DMS153 (cell line): ENCODE data around the gene BMP6.
"Not testable (repeated sequence)": the region's sequence is repeated elsewhere in the genome, so short reads cannot be mapped to it uniquely, and the experiment has no call there.

Source experiments
- DNase-seq: peaks from one replicate; lab custom pipeline; 2025; lab: John Stamatoyannopoulos, UW

Gene BMP6

DNA sequence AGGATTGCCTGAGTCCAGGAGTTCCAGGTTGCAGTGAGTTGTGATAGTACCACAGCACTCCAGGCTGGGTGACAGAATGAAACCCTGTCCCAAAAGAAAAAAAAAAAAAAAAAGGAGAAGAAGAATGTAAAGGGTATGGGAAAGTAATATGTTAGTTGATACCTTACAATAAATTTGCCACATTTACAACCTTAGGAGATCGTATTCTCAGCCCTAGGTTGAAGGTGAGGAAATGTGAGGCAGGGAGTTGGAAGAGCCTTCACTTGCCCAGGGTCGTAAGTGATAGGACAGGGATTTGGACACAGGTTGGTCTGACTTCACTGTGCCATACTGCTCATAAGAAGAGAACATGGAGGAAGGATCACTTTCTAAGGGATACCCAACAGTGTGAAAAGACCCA lies 68.6 kb downstream of the BMP6 start:
- no peak for DNase-seq

DNA sequence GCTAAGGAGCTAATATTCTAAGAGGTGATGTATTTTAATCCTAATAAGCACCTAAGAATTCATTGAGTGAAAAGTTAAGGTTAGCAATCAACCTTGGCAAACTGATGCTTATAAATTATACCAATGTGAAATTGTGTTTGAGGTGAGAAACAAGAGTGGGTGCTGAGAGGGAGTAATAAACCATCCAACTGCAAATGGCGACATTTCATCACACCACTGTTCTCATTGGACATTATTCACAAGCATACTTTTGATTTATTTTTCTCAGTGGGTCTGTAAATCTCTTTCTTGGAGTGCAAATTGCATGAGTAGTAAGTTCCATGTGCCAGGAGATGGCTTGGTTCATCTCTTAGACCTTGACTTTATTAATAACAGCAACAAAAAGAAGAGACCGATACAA lies 71.5 kb downstream of the BMP6 start:
- DNase-seq, result no peak

- DNase-seq, result no peak
Measured at GRCh38 chr6:7798751-7799150, 72.9 kb downstream of the BMP6 start.

GRCh38 chr6:7802662-7803061 lies 76.8 kb downstream of the BMP6 start:
- no peak for DNase-seq

- no peak for DNase-seq
Measured at GRCh38 chr6:7803214-7803613, 77.3 kb downstream of the BMP6 start.

DNA sequence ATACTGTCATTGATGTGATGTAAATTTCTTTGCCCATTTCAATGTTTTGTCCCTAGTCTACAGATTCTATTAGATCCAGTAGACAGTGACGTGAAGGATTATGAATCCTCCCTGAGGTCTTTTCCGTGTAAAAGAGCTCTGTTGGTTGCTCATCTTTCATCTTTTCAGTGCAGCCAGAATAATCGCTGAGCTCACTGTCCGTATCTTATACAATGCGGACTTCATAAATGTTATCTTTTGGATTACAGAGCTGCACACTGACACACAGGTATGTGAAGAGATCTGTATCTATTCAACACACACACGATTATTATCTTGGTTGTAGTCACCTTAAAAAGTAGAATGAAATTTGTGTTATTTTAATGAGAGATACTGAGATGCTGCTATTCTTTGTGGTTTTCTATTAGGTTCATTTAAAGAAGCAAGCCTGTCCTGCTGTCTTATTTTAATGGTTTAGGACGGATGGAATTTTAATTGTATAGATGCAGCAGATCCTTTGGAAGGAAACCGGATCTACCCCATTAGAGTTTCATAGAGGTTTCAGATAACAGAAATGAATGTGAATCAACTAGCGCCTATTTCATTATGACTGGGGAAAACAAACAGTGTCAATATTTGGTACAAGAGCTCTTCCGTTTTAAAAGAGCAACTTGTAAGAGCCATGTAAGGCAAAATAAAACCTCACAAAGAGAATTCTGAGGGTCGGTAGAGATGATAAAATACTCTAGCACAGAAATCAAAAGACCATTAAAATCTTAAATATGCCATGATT lies 79.4 kb downstream of the BMP6 start:
- DNase-seq, result peak; percentile 29

- no peak for DNase-seq
Measured at GRCh38 chr6:7805850-7806214, 79.9 kb downstream of the BMP6 start.

GRCh38 chr6:7806711-7807110 lies 80.8 kb downstream of the BMP6 start:
- no peak for DNase-seq

- no peak for DNase-seq
Measured at GRCh38 chr6:7809346-7809745, 83.4 kb downstream of the BMP6 start.

GRCh38 chr6:7811441-7811840 lies 85.5 kb downstream of the BMP6 start:
- DNase-seq, result no peak

- no peak for DNase-seq
Measured at GRCh38 chr6:7812623-7813022, 86.7 kb downstream of the BMP6 start.

DNA sequence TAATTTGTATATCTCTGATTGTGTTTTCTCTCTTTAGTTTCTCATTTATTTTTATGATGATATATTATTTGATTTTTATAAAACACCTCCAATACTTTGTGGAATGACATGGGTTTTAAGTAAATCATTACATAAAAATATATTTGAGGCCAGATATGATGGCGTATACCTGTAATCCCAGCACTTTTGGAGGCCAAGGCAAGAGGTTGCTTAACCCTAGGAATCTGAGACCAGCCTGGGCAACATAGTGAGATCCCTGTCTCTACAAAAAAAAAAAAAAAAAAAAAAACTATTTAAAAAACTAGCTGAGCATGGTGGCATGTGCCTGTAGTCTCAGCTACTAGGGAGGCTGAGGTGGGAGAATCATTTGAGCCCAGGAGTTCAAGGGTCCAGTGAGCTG lies 87.3 kb downstream of the BMP6 start:
- DNase-seq, result no peak

DNA sequence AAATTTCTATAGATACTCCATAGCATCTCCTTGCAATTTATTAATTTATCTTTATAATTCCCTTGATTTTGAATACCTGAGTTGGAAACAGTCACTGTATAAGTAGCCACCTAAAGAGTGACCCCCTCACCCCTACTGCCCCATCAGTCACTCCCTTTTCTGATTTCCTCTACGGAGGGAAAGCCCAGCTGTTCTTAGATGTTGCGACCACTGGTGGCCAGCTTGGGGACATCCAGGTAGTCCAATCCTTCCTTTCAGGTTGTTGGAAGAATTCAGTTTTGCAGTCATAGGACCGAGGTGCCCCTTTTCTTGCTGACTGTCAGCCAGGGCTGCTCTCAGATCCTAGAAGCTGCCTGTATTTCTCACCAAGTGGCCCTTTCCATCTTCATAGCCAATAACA lies 87.8 kb downstream of the BMP6 start:
- no peak for DNase-seq

DNA sequence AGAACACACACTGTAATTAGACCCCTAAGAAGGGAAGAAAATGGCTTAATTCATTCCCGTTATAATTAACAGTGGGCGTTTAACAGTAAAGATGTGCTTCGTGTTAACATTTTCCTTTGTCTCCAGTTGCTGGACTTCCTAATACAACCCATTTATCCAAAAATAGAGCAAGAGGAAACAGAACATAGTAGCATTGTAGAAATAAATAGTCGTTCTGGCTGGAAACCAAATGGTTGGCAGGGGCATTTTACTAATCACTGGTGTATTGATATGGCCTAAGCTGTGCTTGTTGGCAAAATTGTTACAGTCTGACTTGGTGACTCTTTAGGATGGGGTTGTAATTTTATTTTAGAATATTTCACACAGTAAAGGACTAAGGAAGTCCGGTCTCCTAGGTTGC lies 89.8 kb downstream of the BMP6 start:
- DNase-seq, result no peak

DNA sequence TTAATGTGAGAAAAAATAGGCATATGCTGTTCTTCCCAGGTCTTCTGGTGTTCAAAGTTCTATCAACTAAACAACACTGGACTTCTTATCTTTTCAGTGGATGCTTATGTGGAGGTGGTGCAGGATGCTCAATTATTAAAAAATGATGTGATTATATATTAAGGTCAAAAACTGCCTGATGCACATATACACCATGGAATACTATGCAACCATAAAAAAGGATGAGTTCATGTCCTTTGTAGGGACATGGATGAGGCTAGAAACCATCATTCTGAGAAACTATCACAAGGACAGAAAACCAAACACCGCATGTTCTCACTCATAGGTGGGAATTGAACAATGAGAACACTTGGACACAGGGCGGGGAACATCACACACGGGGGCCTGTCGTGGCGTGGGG lies 91.3 kb downstream of the BMP6 start:
- DNase-seq, result not testable (repeated sequence)

DNA sequence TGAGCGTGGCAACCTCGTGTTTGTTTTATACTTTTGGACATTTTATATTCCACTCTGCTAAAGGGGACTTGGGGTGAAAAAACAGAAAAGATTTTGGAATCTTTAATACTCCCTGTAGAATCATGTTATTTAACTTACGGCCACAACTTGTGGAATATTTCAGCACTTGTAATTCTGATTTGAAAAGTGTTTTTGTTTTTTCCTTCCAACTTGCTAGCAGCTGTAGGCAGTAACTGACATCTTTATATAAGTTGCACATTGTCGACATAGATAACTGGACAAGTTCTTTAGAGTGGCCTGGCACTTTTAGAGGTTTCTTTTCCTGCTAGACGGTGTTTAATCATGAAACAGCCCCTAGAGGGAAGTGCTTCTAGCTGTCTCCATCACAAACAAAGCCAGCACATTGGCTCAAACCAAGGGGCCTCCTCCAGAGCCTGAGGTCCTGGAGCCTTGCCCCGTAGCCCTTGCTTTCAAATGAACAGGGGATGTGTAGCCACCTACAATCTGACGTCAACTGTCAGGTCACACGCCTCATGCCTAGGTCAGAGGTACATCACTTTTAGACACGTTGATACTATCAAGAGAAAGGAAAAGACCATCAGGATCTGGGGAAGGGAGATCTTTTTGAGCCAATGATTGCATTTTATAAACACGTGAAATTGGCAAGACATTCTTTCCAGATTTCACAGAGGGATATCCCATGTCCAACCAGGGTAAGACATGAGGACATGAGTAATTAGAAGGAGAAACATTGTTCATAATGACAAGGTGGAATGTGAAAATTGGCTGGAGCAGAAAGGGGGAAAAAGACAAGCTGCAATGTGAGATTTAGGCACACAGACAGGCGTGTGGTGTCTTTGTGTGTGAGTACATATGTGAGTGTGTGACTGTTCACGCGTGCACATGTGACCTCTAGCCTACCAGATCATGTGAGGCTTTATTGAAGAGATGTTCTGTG lies 92.6 kb downstream of the BMP6 start:
- no peak for DNase-seq

DNA sequence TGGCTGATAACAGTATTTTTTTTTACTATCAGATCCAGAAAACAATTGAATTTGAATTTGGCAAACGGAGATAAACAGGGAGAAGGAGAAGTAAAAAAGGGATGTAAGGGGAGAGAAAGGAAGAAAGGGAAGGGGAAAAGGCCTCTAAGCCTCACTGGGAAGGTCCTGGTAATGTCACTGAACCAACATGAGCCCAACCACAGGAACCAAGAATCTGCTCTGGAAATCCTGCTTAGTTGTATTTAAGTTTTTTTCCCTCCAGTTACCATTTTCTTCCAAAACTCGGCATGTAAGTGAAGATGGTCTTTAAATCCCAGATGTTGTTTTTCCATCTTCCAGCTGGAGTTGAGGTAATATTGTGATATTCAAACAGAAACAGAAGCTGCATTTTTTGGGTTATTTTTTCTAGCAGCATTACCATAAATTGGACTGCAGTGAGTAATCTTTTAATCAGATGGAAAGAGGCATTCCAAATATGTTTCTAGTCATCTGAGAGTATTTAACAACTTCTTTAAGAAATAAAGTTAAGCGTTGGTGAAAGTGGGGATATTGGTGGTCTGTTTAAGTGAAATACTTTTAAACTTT lies 93.6 kb downstream of the BMP6 start:
- no peak for DNase-seq

- DNase-seq, result no peak
Measured at GRCh38 chr6:7820288-7820835, 94.5 kb downstream of the BMP6 start.

DNA sequence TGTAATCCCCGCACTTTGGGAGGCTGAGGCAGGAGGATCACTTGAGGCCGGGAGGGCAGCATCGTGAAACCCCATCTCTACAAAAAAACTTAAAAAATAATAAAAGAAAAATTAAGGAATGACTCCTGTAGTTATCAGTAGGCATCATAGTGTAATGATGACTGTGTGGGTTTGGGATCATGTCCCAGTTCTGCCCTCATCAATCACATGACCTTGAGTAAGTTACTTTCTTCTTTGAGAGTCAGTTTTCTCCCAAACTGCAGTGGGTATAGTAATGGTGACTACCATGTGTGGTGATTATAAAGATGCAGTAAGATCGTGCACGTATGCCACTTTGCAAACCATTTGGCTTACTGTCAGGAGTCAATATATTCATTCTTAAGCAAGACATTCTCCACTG lies 95.5 kb downstream of the BMP6 start:
- no peak for DNase-seq

GRCh38 chr6:7823552-7823951 lies 97.7 kb downstream of the BMP6 start:
- no peak for DNase-seq

GRCh38 chr6:7825986-7826385 lies 100.1 kb downstream of the BMP6 start:
- DNase-seq, result no peak

DNA sequence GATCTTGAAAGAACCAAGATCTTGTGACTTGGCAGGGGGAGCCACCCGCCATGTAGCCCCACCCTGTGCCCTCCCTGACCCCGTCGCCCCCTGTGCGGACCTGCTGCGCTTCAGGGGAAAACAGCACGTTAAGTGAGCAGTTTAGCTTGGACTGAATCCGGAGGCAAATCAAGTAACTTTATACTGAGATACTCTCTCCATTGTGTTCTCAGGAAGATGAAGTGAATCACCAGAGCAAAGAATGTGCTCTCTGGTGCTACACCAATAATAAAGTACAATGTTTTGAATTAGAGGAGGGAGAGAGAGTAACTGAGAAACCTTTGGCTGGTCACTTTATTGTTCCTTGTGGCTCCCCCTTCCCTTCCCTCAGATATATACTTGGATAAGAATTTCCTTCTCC lies 101.2 kb downstream of the BMP6 start:
- DNase-seq, result no peak

DNA sequence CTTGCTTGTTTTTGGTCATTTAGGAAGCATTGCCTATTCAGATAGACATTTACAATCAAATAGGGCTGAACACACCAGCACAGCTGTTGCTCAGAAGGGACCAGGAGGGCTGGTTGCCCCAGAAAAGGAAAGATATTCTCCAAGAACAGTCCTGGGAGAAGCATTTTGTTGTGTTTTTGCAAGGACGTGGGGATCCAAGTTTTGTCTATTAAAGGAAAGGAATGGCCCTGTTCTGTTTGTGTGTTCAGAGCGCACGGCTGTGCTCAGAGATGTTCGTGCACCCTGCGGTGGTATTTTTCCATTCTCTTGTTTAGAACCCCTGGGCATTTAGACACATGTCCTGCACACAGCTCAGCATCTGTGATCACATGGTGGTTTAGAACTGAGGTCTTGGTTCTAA lies 102.2 kb downstream of the BMP6 start:
- DNase-seq, result no peak
